GM23248 (cell line): Measurements from ENCODE around the gene PPP2R5C.
"Not testable (repeated sequence)": the region's sequence is repeated elsewhere in the genome, so short reads cannot be mapped to it uniquely, and the experiment has no call there.

Source experiments
- EZH2 ChIP-seq: fragments of 200-600 bp; sonication (generic); IDR thresholded peaks from 2 replicates; pipeline ENCODE4 v1.6.1; 2018; ENCODE audit warnings: antibody characterized with exemption, mild to moderate bottlenecking; ENCODE audit not compliant: insufficient read depth, poor library complexity, severe bottlenecking
- EZH2phosphoT487 ChIP-seq: fragments of 200-600 bp; sonication (generic); IDR thresholded peaks from 2 replicates; pipeline ENCODE4 v1.6.1; 2018; ENCODE audit warnings: antibody characterized with exemption, moderate library complexity, mild to moderate bottlenecking, low read depth; ENCODE audit not compliant: insufficient read depth

DNA sequence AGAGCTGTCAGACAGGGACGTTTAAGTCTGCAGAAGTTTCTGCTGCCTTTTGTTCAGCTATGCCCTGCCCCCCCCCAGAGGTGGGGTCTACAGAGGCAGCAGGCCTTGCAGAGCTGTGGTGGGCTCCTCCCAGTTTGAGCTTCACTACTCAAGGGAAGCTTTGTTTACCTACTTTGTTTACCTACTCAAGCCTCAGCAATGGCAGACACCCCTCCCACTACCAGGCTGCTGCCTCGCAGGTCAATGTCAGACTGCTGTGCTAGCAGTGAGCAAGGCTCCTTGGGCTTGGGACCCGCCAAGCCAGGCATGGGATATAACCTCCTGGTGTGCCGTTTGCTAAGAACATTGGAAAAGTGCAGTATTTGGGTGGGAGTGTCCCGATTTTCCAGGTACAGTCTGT lies 11.8 kb upstream of the PPP2R5C start:
- not testable (repeated sequence) for TF ChIP-seq EZH2, EZH2phosphoT487
